DOHH2 (cell line): ENCODE data around the gene RNF168.
A peak's percentile ranks its signal among the peaks of the same experiment; 100 is the strongest.
"Not testable (repeated sequence)": the region's sequence is repeated elsewhere in the genome, so short reads cannot be mapped to it uniquely, and the experiment has no call there.

Experiments
- H3F3A ChIP-seq: fragments of 200-600 bp; sonication (generic), shearing (Covaris generic); 2 replicates; pipeline ENCODE4 v1.6.0; 2016; ENCODE audit warnings: antibody characterized with exemption, mild to moderate bottlenecking; ENCODE audit not compliant: control insufficient read depth, insufficient read depth
- H3K27ac ChIP-seq: fragments of 200-600 bp; sonication (generic); 2 replicates; pipeline ENCODE4 v1.5.1; 2014; ENCODE audit warnings: low read depth, mild to moderate bottlenecking, low read length, moderate library complexity
- H3K27me3 ChIP-seq: fragments of 200-600 bp; sonication (generic); 2 replicates; pipeline ENCODE4 v1.6.1; 2014; ENCODE audit warnings: mild to moderate bottlenecking, low read length, mixed read lengths; ENCODE audit not compliant: control insufficient read depth
- H3K36me3 ChIP-seq: fragments of 200-600 bp; sonication (generic); 2 replicates; pipeline ENCODE4 v1.6.1; 2014; ENCODE audit warnings: mild to moderate bottlenecking, low read length, moderate library complexity, mixed read lengths; ENCODE audit not compliant: control insufficient read depth
- H3K4me1 ChIP-seq: fragments of 200-600 bp; sonication (generic); 2 replicates; pipeline ENCODE4 v1.6.1; 2014; ENCODE audit warnings: mild to moderate bottlenecking, low read length, mixed read lengths; ENCODE audit not compliant: control insufficient read depth
- H3K4me2 ChIP-seq: fragments of 200-600 bp; sonication (generic); 2 replicates; pipeline ENCODE4 v1.6.0; 2014; ENCODE audit warnings: mild to moderate bottlenecking, low read length, moderate library complexity
- H3K4me3 ChIP-seq: fragments of 200-600 bp; sonication (generic); 2 replicates; pipeline ENCODE4 v1.5.1; 2014; ENCODE audit warnings: mild to moderate bottlenecking, low read length, mixed read lengths
- H3K79me2 ChIP-seq: fragments of 200-600 bp; sonication (generic); 2 replicates; pipeline ENCODE4 v1.6.1; 2014; ENCODE audit warnings: mild to moderate bottlenecking, low read length, mixed read lengths; ENCODE audit not compliant: control insufficient read depth
- H3K9me2 ChIP-seq: fragments of 200-600 bp; sonication (generic); replicated peaks from 2 replicates; pipeline ENCODE4 v1.6.1; 2014; ENCODE audit warnings: mild to moderate bottlenecking, low read length, mixed read lengths; ENCODE audit not compliant: control insufficient read depth
- H3K9me3 ChIP-seq: fragments of 200-600 bp; sonication (generic); 2 replicates; pipeline ENCODE4 v1.6.1; 2014; ENCODE audit warnings: antibody characterized with exemption, low read length, mixed read lengths; ENCODE audit not compliant: control insufficient read depth, insufficient read depth
- H4K20me1 ChIP-seq: fragments of 200-600 bp; sonication (generic); 2 replicates; pipeline ENCODE4 v1.6.0; 2014; ENCODE audit warnings: low read depth, mild to moderate bottlenecking, antibody characterized with exemption, low read length, moderate library complexity; ENCODE audit not compliant: control insufficient read depth, insufficient read depth
- CTCF ChIP-seq: fragments of 200-600 bp; sonication (generic); IDR thresholded peaks from one replicate; pipeline ENCODE4 v1.5.1; 2014; ENCODE audit warnings: antibody characterized with exemption, mild to moderate bottlenecking, low read depth, low read length; ENCODE audit not compliant: poor library complexity, severe bottlenecking
- EZH2phosphoT487 ChIP-seq: fragments of 200-600 bp; sonication (generic); IDR thresholded peaks from 2 replicates; pipeline ENCODE4 v1.6.1; 2017; ENCODE audit warnings: borderline replicate concordance, mild to moderate bottlenecking, antibody characterized with exemption, low read length, moderate library complexity, mixed read lengths

Gene RNF168

GRCh38 chr3:196523841-196524240 lies 20.3 kb upstream of the RNF168 start:
- Histone ChIP-seq H3K4me3 (no peak overlapping the region), H3K4me1 (peaks cover 14% of the 10 kb centered on the region), H3K4me2 (no peak overlapping the region), H4K20me1 (no peaks in the 10 kb centered on the region), H3K79me2 (no peaks in the 10 kb centered on the region), H3K27ac (no peak overlapping the region), H3K27me3 (no peaks in the 10 kb centered on the region), H3K36me3 (no peaks in the 10 kb centered on the region), H3F3A (no peaks in the 10 kb centered on the region), H3K9me3 (peaks cover 21% of the 10 kb centered on the region), H3K9me2 (no peaks in the 10 kb centered on the region)
- TF ChIP-seq CTCF: no peak
- no peak for TF ChIP-seq EZH2phosphoT487

DNA sequence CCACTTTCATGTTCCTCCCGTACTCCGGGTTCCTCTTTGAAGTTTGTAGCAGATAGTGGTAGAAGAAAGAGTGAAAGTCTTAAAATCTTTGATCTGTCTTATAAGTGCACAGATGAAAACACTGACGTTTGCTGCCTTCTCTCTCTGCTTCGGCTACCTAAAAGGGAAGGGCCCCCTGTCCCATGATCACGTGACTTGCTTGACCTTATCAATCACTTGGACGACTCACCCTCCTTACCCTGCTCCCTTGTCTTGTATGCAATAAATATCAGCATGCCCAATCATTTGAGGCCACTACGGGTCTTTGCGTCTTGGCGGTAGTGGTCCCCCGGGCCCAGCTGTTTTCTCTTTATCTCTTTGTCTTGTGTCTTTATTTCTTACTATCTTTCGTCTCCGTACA lies 17.7 kb upstream of the RNF168 start:
- H3K4me1 ChIP-seq: not testable (repeated sequence)

DNA sequence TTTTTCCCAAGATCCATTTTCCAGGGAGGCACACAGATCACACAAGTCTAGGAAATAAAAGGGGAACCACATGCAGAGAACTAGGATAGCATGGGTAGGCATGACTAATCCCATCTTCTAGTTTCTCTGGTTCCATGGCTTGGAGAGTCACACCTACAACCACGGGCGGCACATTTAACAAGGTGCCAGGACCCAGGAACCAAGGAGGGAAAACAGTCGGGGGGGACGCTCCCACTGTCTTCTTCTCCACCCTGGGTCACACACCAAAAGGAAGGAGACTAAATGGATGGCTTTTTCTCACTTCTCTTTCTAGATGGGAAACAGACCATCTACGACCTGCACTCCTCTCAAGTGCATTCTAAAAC lies 16.1 kb upstream of the RNF168 start:
- TF ChIP-seq CTCF: no peak
- no peak for TF ChIP-seq EZH2phosphoT487
- no peaks in the 10 kb centered on the region for H3K36me3 ChIP-seq
- H3F3A ChIP-seq: no peaks in the 10 kb centered on the region
- no peaks in the 10 kb centered on the region for H3K9me2 ChIP-seq
- H3K79me2 ChIP-seq: no peaks in the 10 kb centered on the region
- no peak overlapping the region for H3K4me3 ChIP-seq
- H3K4me2 ChIP-seq: no peak overlapping the region
- H3K27me3 ChIP-seq: no peaks in the 10 kb centered on the region
- H3K27ac ChIP-seq: no peak overlapping the region
- H3K4me1 ChIP-seq: peaks cover 8% of the 10 kb centered on the region
- peaks cover 31% of the 10 kb centered on the region for H3K9me3 ChIP-seq
- H4K20me1 ChIP-seq: no peaks in the 10 kb centered on the region

More for the DNA sequence above, 17.7 kb upstream of the RNF168 start:
- H3K27ac ChIP-seq, H3K79me2 ChIP-seq, H4K20me1 ChIP-seq, H3K4me2 ChIP-seq, H3F3A ChIP-seq, H3K36me3 ChIP-seq, H3K9me2 ChIP-seq, H3K4me3 ChIP-seq, H3K27me3 ChIP-seq: not testable (repeated sequence)
- peaks cover 31% of the 10 kb centered on the region for H3K9me3 ChIP-seq

- Histone ChIP-seq H3K36me3 (no peaks in the 10 kb centered on the region), H3K9me2 (no peaks in the 10 kb centered on the region), H4K20me1 (no peaks in the 10 kb centered on the region), H3K4me3 (no peak overlapping the region), H3K27me3 (no peaks in the 10 kb centered on the region), H3K9me3 (peaks cover 31% of the 10 kb centered on the region), H3K4me1 (peaks cover 8% of the 10 kb centered on the region), H3K79me2 (no peaks in the 10 kb centered on the region), H3K27ac (no peak overlapping the region), H3F3A (no peaks in the 10 kb centered on the region), H3K4me2 (no peak overlapping the region)
- TF ChIP-seq EZH2phosphoT487: no peak
- TF ChIP-seq CTCF: peak; percentile 83
Measured at GRCh38 chr3:196518966-196519717, 15.6 kb upstream of the RNF168 start.
